DLD1 (cell line): Measurements from ENCODE around the gene ADISSP.

Source experiments
- in situ Hi-C: cut with HindIII; loops from 2 replicates; pipeline ENCODE4 v1.10.0; 2017; ENCODE audit warnings: low sequenced_read_pairs

Gene ADISSP

DNA sequence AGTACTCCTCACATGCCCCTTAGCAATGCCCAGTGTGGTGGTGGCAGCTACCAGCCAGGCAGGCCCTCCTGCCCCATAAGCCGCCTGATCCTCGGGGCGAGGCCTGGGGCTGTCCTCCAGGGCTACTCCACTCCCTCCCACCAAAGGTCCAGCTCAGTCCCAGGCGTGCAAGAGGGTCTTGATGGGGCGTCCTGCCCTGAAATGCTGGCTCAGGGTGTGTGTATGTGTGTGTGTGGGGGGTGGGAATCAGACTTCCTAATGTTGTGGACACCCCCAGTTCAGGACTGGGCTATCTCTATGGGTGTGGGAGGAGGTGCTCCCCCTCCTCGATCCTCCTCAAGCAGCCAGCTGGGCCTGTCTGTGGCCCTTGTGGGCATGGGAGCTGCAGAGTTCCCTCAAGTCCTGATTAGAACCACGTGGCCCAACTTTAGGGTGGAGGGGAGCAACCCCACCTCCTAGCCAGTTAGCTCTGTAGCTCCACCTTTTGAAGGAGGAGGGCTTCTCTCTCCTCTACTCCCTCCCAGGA lies 27.6 kb downstream of the ADISSP start:
- in situ Hi-C loops = loop anchor here (25.0 kb wide), 1 partner anchor 103 kb away; no protein-coding TSS in a partner anchor

DNA sequence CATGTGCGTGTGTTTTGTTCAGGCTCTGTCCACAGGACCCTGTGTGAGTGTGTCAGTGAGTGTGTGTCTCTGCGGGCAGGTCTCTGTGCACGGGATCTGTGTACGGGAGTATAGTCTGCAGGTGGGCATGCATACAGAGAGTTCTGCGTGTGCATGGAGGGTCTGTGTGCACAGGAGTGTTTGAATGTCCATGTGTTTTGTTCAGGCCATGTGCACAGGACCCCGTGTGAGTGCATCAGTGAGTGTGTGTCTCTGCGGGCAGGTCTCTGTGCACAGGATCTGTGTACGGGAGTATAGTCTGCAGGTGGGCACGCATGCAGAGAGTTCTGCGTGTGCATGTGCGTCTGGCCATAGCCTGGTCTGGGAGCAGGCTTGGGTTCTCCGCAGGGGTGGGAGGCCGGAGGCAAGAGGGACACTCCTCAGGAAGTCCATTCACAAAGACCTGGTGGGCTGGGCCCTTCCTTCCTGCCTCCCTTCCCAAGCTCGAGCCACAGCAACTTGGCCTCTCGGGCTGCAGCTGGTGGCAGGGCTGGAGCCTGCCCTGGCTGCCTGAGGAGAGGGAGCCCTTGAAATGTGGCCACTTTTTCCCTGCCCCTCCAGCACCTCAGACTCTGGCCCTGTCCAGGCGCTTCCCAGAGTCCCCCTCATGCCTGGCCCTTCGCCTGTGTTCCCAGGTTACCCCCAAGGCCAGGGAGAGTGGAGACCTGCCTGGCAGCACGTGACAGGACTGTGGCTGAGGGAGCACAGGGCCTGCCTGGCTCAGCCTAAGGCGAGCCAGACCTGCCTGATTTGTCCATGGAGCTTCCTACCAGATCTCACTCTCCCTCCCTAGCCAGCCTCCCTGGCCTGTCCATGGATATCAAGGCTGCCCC lies 28.3 kb downstream of the ADISSP start:
- in situ Hi-C loops = loop anchor here (25.0 kb wide), 1 partner anchor 102 kb away; no protein-coding TSS in a partner anchor

DNA sequence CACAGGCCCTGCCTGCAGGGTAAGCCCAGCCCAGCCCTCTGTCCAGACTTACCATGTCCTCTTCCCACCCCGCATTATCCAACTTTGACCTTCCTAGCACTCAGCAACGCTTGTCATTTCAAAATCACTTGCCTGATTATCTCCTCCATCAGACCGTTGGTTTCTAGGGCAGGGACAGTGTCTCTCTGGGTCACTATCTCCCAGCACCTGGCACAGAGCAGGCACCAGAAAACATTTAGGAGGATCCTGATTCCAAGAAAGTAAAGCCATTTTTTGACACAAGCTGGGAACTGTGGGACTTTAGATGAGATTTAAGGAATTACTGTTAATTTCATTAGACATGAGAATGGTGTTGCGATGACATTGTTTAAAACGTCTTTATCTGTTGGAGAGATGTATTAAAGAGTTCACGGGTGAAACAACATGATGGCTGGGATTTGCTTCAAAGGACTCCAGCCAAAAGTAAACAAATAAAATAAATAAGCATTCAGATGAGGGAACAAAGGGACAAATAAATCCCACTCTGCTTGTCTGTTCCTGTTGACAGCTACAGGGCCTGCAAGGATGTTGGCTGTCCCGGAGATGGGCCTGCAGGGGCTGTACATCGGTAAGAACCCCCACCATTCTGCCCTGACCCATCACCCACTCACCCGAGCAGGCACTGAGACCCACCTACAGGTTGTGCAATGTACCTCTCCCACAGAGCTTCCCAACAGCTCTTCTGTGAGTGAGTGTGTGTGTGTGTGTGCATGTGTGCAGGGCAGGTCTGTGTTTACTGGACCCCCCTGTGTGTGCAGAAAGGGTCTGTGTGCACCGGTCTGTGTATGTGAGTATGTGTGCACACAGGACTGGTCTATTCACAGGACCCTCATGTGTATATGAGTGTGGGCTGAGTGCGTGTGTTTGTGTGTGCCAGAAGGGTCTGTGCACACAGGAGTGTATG lies 29.2 kb downstream of the ADISSP start:
- in situ Hi-C loops = loop anchor here (25.0 kb wide), 1 partner anchor 101 kb away; no protein-coding TSS in a partner anchor

- in situ Hi-C loops = loop anchor here (25.0 kb wide), 1 partner anchor 98 kb away; no protein-coding TSS in a partner anchor
Measured at GRCh38 chr20:3735768-3736167, 31.8 kb downstream of the ADISSP start.

DNA sequence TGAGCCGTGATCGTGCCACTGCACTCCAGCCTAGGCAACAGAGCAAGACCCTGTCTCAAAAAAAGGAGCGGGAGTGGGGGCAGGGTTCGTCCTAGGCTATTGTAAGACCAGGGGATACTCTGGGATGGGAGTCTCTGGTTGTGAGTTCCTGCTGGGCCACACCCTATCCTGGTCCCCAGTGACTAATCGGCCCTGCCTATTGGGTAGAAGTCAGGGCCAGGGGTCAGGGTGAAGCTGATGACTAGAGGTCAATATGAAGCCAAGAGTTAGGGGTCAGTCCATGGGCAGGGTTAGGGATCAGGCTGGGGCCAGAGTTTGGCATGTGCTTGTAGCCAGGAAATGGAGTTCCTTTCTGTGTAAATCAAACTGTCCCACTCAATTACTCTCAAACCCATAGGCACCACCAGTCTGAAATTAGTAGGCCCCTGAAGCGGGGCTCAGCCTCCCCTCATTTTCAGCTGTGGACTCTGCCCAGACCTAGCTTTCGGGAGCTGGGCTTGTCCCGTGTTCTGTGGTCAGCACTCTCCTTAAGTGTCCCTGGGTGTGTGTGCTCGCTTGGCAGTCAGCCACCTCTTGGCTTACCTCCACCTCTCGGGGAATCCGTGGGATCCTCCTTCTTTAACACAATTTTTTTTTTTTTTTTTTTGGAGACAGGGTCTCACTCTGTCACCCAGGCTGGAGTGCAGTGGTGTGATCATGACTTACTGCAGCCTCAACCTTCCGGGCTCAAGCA lies 33.3 kb downstream of the ADISSP start:
- in situ Hi-C loops = loop anchor here (25.0 kb wide), 1 partner anchor 97 kb away; no protein-coding TSS in a partner anchor

GRCh38 chr20:3733119-3733995 lies 34.2 kb downstream of the ADISSP start:
- in situ Hi-C loops = loop anchor here (25.0 kb wide), 1 partner anchor 96 kb away; no protein-coding TSS in a partner anchor

DNA sequence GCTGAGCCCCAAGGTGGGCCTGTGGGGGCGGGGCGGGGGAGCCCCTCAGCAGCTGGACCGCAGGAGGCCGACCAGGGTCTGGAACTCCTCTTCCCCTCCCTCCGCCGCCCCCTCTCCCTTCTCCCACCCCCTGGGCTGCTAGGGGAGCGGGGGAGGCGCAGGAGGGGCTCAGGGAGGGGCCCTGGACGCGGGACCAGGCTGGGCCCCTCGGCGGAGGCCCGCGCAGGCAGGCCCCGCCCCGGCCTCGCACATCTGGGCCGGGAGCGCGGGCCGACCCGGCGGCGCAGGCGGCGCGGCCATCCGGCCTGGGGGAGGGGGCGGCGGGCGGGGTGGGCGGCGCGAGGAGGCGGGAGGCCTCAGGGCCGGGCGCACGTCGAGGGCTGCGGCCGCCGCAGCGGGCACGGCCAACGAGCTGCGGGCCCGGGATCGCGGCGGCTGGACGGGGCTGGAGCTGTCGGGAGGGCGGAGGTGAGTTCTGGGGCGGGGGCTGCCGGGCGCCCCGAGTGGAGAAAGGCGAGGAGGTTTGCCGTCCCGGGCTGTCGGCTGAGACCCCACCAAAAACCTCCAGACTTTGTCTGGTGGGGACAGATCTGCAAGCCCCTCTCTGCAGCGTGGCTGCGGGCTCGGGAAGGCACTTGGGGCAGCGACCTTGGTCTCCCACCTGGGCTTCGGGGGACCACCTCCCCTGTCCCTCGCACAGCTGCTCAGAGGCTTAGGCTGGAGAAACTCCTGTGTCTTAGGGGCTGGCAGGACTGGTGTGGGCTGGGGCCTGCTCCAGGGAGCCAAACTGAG lies 35.0 kb downstream of the ADISSP start, which contains the start of gene HSPA12B:
Gene HSPA12B, plus strand, starts transcription at position 359 of the 792 bp plus-strand sequence. CDS start 5,990 bp downstream, outside the sequence.
- in situ Hi-C loops = loop anchor here (25.0 kb wide), 1 partner anchor 95 kb away; no protein-coding TSS in a partner anchor

- in situ Hi-C loops = loop anchor here (25.0 kb wide), 1 partner anchor 95 kb away; no protein-coding TSS in a partner anchor
Measured at GRCh38 chr20:3731944-3732326, 35.6 kb downstream of the ADISSP start.

DNA sequence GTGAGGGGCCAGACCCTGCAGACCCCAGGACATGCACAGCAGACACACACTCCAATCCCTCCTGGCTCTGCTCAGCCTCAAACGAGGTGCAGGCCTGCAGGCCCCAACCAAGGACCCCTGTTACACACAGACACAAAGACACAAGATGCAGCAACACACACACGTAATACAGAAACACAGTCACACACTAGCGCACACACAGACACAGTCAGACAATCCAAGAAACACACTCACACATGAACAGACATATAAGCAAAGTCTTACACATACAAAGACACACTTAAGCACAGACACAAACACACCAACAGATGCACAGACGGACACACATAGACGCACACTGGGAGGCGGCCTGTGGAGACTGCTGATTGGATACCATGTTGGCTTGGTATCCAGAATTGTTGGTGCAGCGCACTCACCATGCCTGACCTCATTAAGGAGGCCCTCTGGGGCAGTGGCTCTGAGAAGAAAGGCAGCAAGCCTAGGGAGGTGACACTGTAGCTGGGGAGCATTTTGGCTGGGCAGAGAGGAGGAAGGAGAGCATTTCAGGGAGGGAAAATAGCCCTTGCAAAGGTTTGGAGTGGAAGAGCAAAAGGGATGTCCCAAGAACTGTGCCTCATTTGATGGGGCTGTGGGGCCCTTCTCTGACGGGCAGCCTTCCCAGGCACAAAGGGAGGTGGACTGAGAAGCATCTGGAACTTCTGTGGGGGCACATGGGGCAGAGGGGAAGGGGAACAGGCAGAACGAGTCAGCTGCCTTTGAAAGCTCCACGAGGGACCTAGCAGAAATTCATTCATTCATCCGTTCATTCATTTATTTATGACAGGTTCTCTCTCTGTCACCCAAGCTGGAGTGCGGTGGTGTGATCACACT lies 36.5 kb downstream of the ADISSP start:
- in situ Hi-C loops = loop anchor here (25.0 kb wide), 1 partner anchor 94 kb away; no protein-coding TSS in a partner anchor

DNA sequence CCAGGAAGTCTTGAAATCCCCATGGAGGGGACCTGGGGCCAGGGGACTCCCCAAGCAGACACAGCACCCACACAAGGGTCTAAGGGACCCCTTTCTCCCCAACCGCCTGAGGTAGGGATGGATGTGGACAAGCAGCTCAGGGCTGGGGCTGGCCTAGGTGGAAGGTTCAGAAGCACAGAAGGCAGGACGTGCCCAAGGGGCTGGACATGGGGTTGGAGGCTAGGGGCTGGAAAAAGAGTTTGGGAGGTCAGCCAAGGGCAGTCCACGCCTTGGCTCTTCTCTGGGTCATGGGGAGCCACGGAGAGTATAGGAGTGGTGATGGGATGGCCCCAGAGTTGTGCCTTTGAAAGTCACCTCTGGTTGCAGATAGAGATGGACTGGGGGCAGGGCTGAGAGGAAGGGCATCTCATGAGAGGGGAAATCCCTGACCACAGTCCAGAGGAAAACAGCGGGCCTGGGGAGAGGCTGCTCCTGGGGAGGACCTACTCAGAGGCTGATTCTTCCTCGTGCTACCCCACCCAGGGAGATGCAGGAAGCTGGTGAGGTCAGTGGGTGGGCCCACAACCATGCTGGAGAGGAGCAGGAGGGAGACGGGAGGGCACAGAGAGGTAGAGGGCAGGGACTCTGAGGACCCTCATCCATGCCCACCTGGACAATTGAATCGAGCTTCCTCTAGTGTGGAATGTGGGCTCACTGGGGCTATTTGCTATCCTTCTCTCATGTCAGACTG lies 37.6 kb downstream of the ADISSP start:
- in situ Hi-C loops = loop anchor here (25.0 kb wide), 1 partner anchor 93 kb away; no protein-coding TSS in a partner anchor

DNA sequence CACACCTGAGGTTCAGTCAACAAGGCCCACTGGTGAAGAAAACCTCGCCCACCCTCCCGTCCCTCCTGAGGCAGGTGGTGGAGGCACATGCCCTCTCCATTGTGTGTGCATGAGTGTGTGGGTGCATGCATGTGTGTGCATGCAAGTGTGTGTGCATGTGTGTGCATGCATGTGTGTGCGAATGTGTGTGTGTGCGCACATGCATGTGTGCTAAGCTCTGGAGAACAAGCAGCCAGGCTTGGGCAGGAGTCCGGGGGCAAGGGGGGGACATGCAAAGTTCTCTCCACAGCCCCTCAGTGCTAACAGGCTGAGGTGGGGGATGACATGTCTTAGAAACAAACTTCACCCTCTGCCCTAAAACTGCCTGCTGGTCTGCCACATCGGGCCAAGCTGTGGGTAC lies 38.2 kb downstream of the ADISSP start:
- in situ Hi-C loops = loop anchor here (25.0 kb wide), 1 partner anchor 92 kb away; no protein-coding TSS in a partner anchor

- in situ Hi-C loops = loop anchor here (25.0 kb wide), 1 partner anchor 92 kb away; no protein-coding TSS in a partner anchor
Measured at GRCh38 chr20:3728876-3729275, 38.7 kb downstream of the ADISSP start.

GRCh38 chr20:3728354-3728753 lies 39.2 kb downstream of the ADISSP start:
- in situ Hi-C loops = loop anchor here (25.0 kb wide), 1 partner anchor 91 kb away; no protein-coding TSS in a partner anchor

DNA sequence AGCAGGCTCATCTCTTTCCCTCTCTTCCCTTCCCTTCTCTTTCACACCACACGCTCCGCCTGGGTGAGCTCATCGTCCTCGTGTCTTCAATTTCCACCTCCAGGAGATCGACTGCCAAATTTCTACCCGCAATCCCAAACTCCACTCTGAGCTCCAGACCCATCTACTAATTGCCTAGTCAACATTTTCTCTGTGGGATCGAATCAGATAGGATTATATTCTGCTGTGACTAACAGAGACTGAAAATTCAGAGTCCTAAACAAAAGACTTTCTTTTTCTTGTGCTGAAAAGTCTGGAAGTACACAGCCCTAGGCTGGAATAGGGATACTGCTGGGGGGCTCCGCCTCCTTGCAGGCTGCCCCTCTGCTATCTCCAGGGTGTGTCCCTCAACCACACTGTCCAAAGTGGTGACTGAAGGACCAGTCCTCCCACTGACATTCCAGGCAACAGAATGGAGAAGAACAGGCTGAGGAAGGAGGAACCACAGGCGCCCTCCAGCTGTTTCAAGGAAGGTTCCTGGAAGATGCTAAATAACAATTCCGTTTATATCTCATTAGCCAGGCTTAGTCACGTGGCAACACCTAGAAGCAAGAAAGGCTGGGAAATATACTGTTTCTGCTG lies 40.0 kb downstream of the ADISSP start:
- in situ Hi-C loops = loop anchor here (25.0 kb wide), 1 partner anchor 90 kb away; no protein-coding TSS in a partner anchor

DNA sequence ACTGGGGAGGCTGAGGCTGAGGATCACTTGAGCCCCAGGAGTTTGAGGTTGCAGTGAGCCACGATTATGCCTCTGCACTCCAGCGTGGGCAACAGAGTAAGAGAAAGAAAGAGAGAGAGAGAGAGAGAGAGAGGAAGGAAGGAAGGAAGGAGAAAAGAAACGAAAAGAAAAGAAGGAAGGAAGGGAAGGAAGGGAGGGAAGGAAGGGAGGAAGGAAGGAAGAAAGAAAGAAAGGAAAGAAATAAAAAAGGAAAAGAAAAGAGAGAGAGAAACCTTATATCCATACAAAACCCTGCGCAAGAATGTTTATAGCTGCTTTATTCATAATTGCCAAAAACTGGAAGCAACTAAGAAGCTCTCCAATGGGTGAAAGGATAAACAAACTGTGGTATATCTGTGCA lies 43.2 kb downstream of the ADISSP start:
- in situ Hi-C loops = no loop called here

DNA sequence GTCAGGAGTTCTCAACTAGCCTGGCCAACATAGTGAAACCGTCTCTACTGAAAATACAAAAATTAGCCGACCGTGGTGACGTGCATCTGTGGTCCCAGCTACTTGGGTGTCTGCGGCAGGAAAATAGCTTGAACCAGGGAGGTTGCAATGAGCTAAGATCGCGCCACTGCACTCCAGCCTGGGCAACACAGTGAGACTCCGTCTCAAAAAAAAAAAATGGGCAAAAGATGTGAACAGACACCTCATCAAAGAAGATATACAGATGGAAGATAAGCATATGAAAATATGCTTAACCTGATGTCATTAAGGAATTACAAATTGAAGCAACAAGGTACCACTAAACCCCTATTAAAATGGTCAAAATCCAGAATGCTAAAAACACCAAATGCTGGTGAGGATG lies 44.3 kb downstream of the ADISSP start:
- in situ Hi-C loops = no loop called here
